DOHH2 (cell line): Measurements from ENCODE around the gene WASL.

Experiments used
- H3F3A ChIP-seq: fragments of 200-600 bp; sonication (generic), shearing (Covaris generic); 2 replicates; pipeline ENCODE4 v1.6.0; 2016; ENCODE audit warnings: antibody characterized with exemption, mild to moderate bottlenecking; ENCODE audit not compliant: control insufficient read depth, insufficient read depth
- H3K27ac ChIP-seq: fragments of 200-600 bp; sonication (generic); 2 replicates; pipeline ENCODE4 v1.5.1; 2014; ENCODE audit warnings: low read depth, mild to moderate bottlenecking, low read length, moderate library complexity
- H3K27me3 ChIP-seq: fragments of 200-600 bp; sonication (generic); 2 replicates; pipeline ENCODE4 v1.6.1; 2014; ENCODE audit warnings: mild to moderate bottlenecking, low read length, mixed read lengths; ENCODE audit not compliant: control insufficient read depth
- H3K36me3 ChIP-seq: fragments of 200-600 bp; sonication (generic); 2 replicates; pipeline ENCODE4 v1.6.1; 2014; ENCODE audit warnings: mild to moderate bottlenecking, low read length, moderate library complexity, mixed read lengths; ENCODE audit not compliant: control insufficient read depth
- H3K4me1 ChIP-seq: fragments of 200-600 bp; sonication (generic); 2 replicates; pipeline ENCODE4 v1.6.1; 2014; ENCODE audit warnings: mild to moderate bottlenecking, low read length, mixed read lengths; ENCODE audit not compliant: control insufficient read depth
- H3K4me2 ChIP-seq: fragments of 200-600 bp; sonication (generic); 2 replicates; pipeline ENCODE4 v1.6.0; 2014; ENCODE audit warnings: mild to moderate bottlenecking, low read length, moderate library complexity
- H3K4me3 ChIP-seq: fragments of 200-600 bp; sonication (generic); 2 replicates; pipeline ENCODE4 v1.5.1; 2014; ENCODE audit warnings: mild to moderate bottlenecking, low read length, mixed read lengths
- H3K79me2 ChIP-seq: fragments of 200-600 bp; sonication (generic); 2 replicates; pipeline ENCODE4 v1.6.1; 2014; ENCODE audit warnings: mild to moderate bottlenecking, low read length, mixed read lengths; ENCODE audit not compliant: control insufficient read depth
- H3K9me2 ChIP-seq: fragments of 200-600 bp; sonication (generic); replicated peaks from 2 replicates; pipeline ENCODE4 v1.6.1; 2014; ENCODE audit warnings: mild to moderate bottlenecking, low read length, mixed read lengths; ENCODE audit not compliant: control insufficient read depth
- H3K9me3 ChIP-seq: fragments of 200-600 bp; sonication (generic); 2 replicates; pipeline ENCODE4 v1.6.1; 2014; ENCODE audit warnings: antibody characterized with exemption, low read length, mixed read lengths; ENCODE audit not compliant: control insufficient read depth, insufficient read depth
- H4K20me1 ChIP-seq: fragments of 200-600 bp; sonication (generic); 2 replicates; pipeline ENCODE4 v1.6.0; 2014; ENCODE audit warnings: low read depth, mild to moderate bottlenecking, antibody characterized with exemption, low read length, moderate library complexity; ENCODE audit not compliant: control insufficient read depth, insufficient read depth
- EZH2phosphoT487 ChIP-seq: fragments of 200-600 bp; sonication (generic); IDR thresholded peaks from 2 replicates; pipeline ENCODE4 v1.6.1; 2017; ENCODE audit warnings: borderline replicate concordance, mild to moderate bottlenecking, antibody characterized with exemption, low read length, moderate library complexity, mixed read lengths
- TF ChIP-seq, protein P1 (sequence below): fragments of 200-600 bp; sonication (generic); IDR thresholded peaks from one replicate; pipeline ENCODE4 v1.5.1; 2014; ENCODE audit warnings: antibody characterized with exemption, mild to moderate bottlenecking, low read depth, low read length; ENCODE audit not compliant: poor library complexity, severe bottlenecking

Gene WASL

DNA sequence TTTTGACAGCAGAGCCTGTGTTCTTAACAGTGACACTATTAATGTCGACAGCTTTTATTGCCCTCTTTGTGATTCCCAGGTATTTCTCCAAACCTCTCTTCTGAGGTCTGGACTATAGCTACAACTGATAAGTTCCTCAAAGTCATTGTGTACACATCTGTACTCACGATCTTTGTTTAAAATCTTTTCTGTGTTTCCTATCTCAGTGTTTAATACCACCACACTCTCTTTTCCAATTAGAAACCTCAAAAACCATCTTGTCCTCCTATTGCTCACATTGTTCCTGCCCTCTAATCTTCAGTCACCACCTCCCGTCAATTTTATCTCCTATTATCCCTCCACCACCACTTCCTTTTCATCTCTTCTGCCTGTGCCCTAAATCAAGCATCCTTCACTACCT is 12.9 kb upstream of the WASL start:
- TF ChIP-seq EZH2phosphoT487: no peak
- TF ChIP-seq, protein P1, sequence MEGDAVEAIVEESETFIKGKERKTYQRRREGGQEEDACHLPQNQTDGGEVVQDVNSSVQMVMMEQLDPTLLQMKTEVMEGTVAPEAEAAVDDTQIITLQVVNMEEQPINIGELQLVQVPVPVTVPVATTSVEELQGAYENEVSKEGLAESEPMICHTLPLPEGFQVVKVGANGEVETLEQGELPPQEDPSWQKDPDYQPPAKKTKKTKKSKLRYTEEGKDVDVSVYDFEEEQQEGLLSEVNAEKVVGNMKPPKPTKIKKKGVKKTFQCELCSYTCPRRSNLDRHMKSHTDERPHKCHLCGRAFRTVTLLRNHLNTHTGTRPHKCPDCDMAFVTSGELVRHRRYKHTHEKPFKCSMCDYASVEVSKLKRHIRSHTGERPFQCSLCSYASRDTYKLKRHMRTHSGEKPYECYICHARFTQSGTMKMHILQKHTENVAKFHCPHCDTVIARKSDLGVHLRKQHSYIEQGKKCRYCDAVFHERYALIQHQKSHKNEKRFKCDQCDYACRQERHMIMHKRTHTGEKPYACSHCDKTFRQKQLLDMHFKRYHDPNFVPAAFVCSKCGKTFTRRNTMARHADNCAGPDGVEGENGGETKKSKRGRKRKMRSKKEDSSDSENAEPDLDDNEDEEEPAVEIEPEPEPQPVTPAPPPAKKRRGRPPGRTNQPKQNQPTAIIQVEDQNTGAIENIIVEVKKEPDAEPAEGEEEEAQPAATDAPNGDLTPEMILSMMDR: no peak
- Histone ChIP-seq H3K4me1 (0 out of 2 replicates have a peak, but pooled peaks cover 2% of the 10 kb centered on the region), H3K27ac (no peak overlapping the region), H4K20me1 (no peaks in the 10 kb centered on the region), H3K4me3 (no peak overlapping the region), H3K79me2 (no peaks in the 10 kb centered on the region), H3K9me2 (no peaks in the 10 kb centered on the region), H3K4me2 (no peak overlapping the region), H3K36me3 (no peaks in the 10 kb centered on the region), H3K27me3 (0 out of 2 replicates have a peak, but pooled peaks cover 3% of the 10 kb centered on the region), H3K9me3 (peaks cover 7% of the 10 kb centered on the region; the same call in 1 of the 2 replicates), H3F3A (no peaks in the 10 kb centered on the region)

DNA sequence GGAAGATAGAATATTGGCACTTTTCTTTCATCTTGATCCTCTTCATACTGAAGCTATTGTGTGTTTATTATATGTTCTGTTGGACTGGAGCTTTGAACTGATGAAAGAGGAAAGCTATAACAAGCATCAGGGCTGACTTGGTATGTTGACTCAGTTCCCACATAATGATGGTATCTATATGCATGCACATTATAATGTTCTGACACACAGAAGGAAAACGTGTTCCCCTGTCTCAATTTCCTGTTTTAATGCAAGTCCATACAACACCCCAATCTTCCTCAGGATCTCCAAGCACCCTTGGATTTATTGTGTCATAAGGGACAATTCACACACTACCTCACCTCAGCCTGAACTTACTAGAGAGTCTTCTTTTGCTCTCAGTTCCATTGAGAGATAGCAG is 8.3 kb upstream of the WASL start:
- Histone ChIP-seq H3K4me3 (no peak overlapping the region), H4K20me1 (no peaks in the 10 kb centered on the region), H3K4me1 (peaks cover 10% of the 10 kb centered on the region; the same call in 1 of the 2 replicates), H3F3A (no peaks in the 10 kb centered on the region), H3K79me2 (no peaks in the 10 kb centered on the region; the same call in 1 of the 2 replicates), H3K9me2 (no peaks in the 10 kb centered on the region), H3K27me3 (no peaks in the 10 kb centered on the region), H3K27ac (no peak overlapping the region), H3K4me2 (no peak overlapping the region), H3K36me3 (no peaks in the 10 kb centered on the region), H3K9me3 (0 out of 2 replicates have a peak, but pooled peaks cover 1% of the 10 kb centered on the region)
- TF ChIP-seq, protein P1: no peak
- TF ChIP-seq EZH2phosphoT487: no peak

DNA sequence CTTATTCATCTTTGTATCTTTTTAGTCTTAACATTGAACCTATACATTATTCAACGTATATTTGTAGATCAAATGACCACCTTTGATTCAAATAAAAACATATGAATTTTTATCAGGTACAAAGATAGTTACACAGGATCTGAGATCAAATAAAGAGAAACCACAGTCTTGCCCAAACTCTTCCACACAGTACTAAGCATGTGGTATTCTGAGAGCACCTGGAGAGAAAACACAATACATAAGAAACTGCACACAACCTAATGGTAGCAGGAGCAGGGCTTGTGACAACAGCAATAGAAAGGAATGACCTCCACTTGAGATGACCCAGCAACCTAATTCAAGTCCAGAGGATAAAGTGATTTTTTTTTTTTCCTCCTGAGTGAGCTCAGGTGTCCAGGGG is 6.5 kb upstream of the WASL start:
- H3K36me3 ChIP-seq: no peaks in the 10 kb centered on the region
- no peak overlapping the region for H3K4me3 ChIP-seq
- no peak overlapping the region for H3K4me2 ChIP-seq
- peaks cover 26% of the 10 kb centered on the region for H3K4me1 ChIP-seq
- no peaks in the 10 kb centered on the region for H3K9me3 ChIP-seq
- H3K27me3 ChIP-seq: no peaks in the 10 kb centered on the region
- no peaks in the 10 kb centered on the region for H4K20me1 ChIP-seq
- H3K27ac ChIP-seq: no peak overlapping the region
- no peaks in the 10 kb centered on the region for H3F3A ChIP-seq
- H3K9me2 ChIP-seq: no peaks in the 10 kb centered on the region
- H3K79me2 ChIP-seq: peaks cover 14% of the 10 kb centered on the region
- TF ChIP-seq, protein P1: no peak
- no peak for TF ChIP-seq EZH2phosphoT487
